GM23338 (cell line): ENCODE results near the gene TXNL4B. TPM values are rescaled to one million over a fixed set of nuclear protein-coding genes. Genes with fewer than 3 reads are reported as not detected.

Source experiments
- ATAC-seq: fragments of 200-7000 bp; cut with Tn5 transposase; 3 replicates; pipeline ENCODE4 v1.9.1; 2020
- DNase-seq: peaks from one replicate; pipeline ENCODE4 v3.0.0-alpha.2; 2015; ENCODE audit warnings: low spot score
- H2AFZ ChIP-seq: fragments of 200-600 bp; sonication (generic); 2 replicates; pipeline ENCODE4 v1.8.0; 2016; ENCODE audit warnings: antibody characterized with exemption, mild to moderate bottlenecking, moderate library complexity
- H3F3A ChIP-seq: fragments of 200-600 bp; sonication (generic); replicated peaks from 2 replicates; pipeline ENCODE4 v1.8.0; 2017; ENCODE audit warnings: antibody characterized with exemption, mixed run types, low read depth
- H3K27ac ChIP-seq: fragments of 200-600 bp; sonication (generic); 2 replicates; pipeline ENCODE4 v1.6.1; 2016; ENCODE audit warnings: low read depth
- H3K27me3 ChIP-seq: fragments of 200-600 bp; sonication (generic); 2 replicates; pipeline ENCODE4 v1.8.0; 2016; ENCODE audit warnings: mild to moderate bottlenecking, mixed run types, moderate library complexity; ENCODE audit not compliant: insufficient read depth
- H3K36me3 ChIP-seq: fragments of 200-600 bp; sonication (generic); 2 replicates; pipeline ENCODE4 v1.8.0; 2016; ENCODE audit warnings: mild to moderate bottlenecking; ENCODE audit not compliant: insufficient read depth
- H3K4me1 ChIP-seq: fragments of 200-600 bp; sonication (generic); 2 replicates; pipeline ENCODE4 v1.8.0; 2016; ENCODE audit warnings: mild to moderate bottlenecking, moderate library complexity; ENCODE audit not compliant: insufficient read depth
- H3K4me2 ChIP-seq: fragments of 200-600 bp; sonication (generic); 2 replicates; pipeline ENCODE4 v1.7.1; 2017; ENCODE audit warnings: mixed run types
- H3K4me3 ChIP-seq: fragments of 200-600 bp; sonication (generic); 2 replicates; pipeline ENCODE4 v1.6.1; 2016; ENCODE audit warnings: mixed run types
- H3K79me2 ChIP-seq: fragments of 200-600 bp; sonication (generic); replicated peaks from 2 replicates; pipeline ENCODE4 v1.8.0; 2017; ENCODE audit warnings: mild to moderate bottlenecking; ENCODE audit not compliant: insufficient read depth
- H3K9me2 ChIP-seq: fragments of 200-600 bp; sonication (generic); 2 replicates; pipeline ENCODE4 v1.8.0; 2017; ENCODE audit not compliant: insufficient read depth
- H4K20me1 ChIP-seq: fragments of 200-600 bp; sonication (generic); replicated peaks from 2 replicates; pipeline ENCODE4 v1.8.0; 2017; ENCODE audit warnings: mild to moderate bottlenecking; ENCODE audit not compliant: insufficient read depth
- H3K27ac Mint-ChIP-seq: 2 replicates; pipeline ENCODE4 v1.8.0; 2020; ENCODE audit warnings: inconsistent platforms, mild to moderate bottlenecking, moderate library complexity, mixed read lengths
- H3K27me3 Mint-ChIP-seq: 3 replicates; pipeline ENCODE4 v1.8.0; 2022; ENCODE audit warnings: low read depth, mild to moderate bottlenecking, moderate library complexity, mixed read lengths, inconsistent platforms; ENCODE audit not compliant: insufficient read depth, poor library complexity
- H3K36me3 Mint-ChIP-seq: 3 replicates; pipeline ENCODE4 v1.8.0; 2021; ENCODE audit warnings: low read depth, mild to moderate bottlenecking, inconsistent platforms, moderate library complexity, mixed read lengths
- H3K4me1 Mint-ChIP-seq: 3 replicates; pipeline ENCODE4 v1.8.0; 2020; ENCODE audit warnings: mild to moderate bottlenecking, inconsistent platforms, mixed read lengths
- H3K4me3 Mint-ChIP-seq: 3 replicates; pipeline ENCODE4 v1.8.0; 2021; ENCODE audit warnings: moderate library complexity, mild to moderate bottlenecking, inconsistent platforms, mixed read lengths
- H3K9me3 Mint-ChIP-seq: 3 replicates; pipeline ENCODE4 v1.8.0; 2020; ENCODE audit warnings: moderate library complexity, mild to moderate bottlenecking, inconsistent platforms, mixed read lengths
- CREB1 ChIP-seq: fragments of 250-450 bp; sonication (Bioruptor Pico); IDR thresholded peaks from 2 replicates; pipeline ENCODE4 v1.5.0; 2020; ENCODE audit warnings: low read depth, mild to moderate bottlenecking, moderate library complexity
- CTCF ChIP-seq, 2 experiments: fragments of 200-600 bp in 1 of 2; sonication (generic) in 1 of 2; conservative IDR thresholded peaks; 2 replicates each; pipeline versions ENCODE4 v1.5.1 to v1.6.1; 2016 to 2017; ENCODE audit warnings: antibody characterized with exemption in 2 of 2, low read depth in 2 of 2, mild to moderate bottlenecking in 2 of 2, moderate library complexity in 1 of 2
- EZH2 ChIP-seq: fragments of 200-600 bp; sonication (generic); IDR thresholded peaks from one replicate; pipeline ENCODE4 v1.8.0; 2017; ENCODE audit warnings: antibody characterized with exemption, mild to moderate bottlenecking, low read depth; ENCODE audit not compliant: unreplicated experiment
- EZH2phosphoT487 ChIP-seq: fragments of 200-600 bp; sonication (generic); IDR thresholded peaks from one replicate; pipeline ENCODE4 v1.8.1; 2018; ENCODE audit warnings: antibody characterized with exemption; ENCODE audit not compliant: unreplicated experiment
- JUNB ChIP-seq: IDR thresholded peaks from one replicate; pipeline ENCODE4 v1.6.1; 2016; ENCODE audit warnings: antibody characterized with exemption; ENCODE audit not compliant: unreplicated experiment
- NANOG ChIP-seq: IDR thresholded peaks from 2 replicates; pipeline ENCODE4 v1.6.1; 2016; ENCODE audit warnings: antibody characterized with exemption, borderline replicate concordance
- POLR2AphosphoS5 ChIP-seq: IDR thresholded peaks from 2 replicates; pipeline ENCODE4 v1.6.1; 2016; ENCODE audit warnings: antibody characterized with exemption, low read depth
- STAT1 ChIP-seq: IDR thresholded peaks from one replicate; pipeline ENCODE4 v1.6.1; 2016; ENCODE audit warnings: antibody characterized with exemption; ENCODE audit not compliant: unreplicated experiment
- ZNF114 ChIP-seq: fragments of 250-450 bp; sonication (Bioruptor Pico); IDR thresholded peaks from 2 replicates; pipeline ENCODE4 v1.5.0; 2020; ENCODE audit warnings: mild to moderate bottlenecking, moderate library complexity
- ZNF331 ChIP-seq: fragments of 250-450 bp; sonication (Bioruptor Pico); IDR thresholded peaks from 2 replicates; pipeline ENCODE4 v1.5.0; 2020; ENCODE audit warnings: low read depth, mild to moderate bottlenecking, moderate library complexity
- polyA plus RNA-seq: library from polyadenylated mRNA; unstranded; fragments of >200 nt; fragmentation: Nextera tagmentation; extraction: Ambion mirVana; gene quantifications from 2 replicates; pipeline ENCODE4 v1.2.1, GENCODE V29; 2016
- total RNA-seq: library from RNA; depleted of rRNA; stranded (reverse); fragments of >200 nt; shearing (Covaris generic); gene quantifications from 2 replicates; pipeline ENCODE4 v1.2.3, GENCODE V29; 2014
- TF ChIP-seq, protein P1 (sequence below): IDR thresholded peaks from one replicate; pipeline ENCODE4 v1.6.1; 2018; ENCODE audit warnings: antibody characterized with exemption; ENCODE audit not compliant: unreplicated experiment
- TF ChIP-seq, protein P2 (sequence below): IDR thresholded peaks from 2 replicates; pipeline ENCODE4 v1.6.1; 2016; ENCODE audit warnings: antibody characterized with exemption
- TF ChIP-seq, protein P3 (sequence below): fragments of 250-450 bp; sonication (Bioruptor Pico); IDR thresholded peaks from 2 replicates; pipeline ENCODE4 v1.5.0; 2020; ENCODE audit warnings: mild to moderate bottlenecking, moderate library complexity

The TXNL4B gene
- total and polyA plus RNA-seq, 2 experiments from 2014 or later: 3.7 to 8.9 TPM

GRCh38 chr16:72124148-72124547, 30.7 kb upstream of the TXNL4B start:
- Mint-ChIP-seq H3K4me3 (no peak overlapping the region), H3K4me1 (peaks cover 17% of the 10 kb centered on the region), H3K27ac (no peak overlapping the region), H3K9me3 (no peaks in the 10 kb centered on the region), H3K36me3 (no peaks in the 10 kb centered on the region), H3K27me3 (peaks cover 12% of the 10 kb centered on the region)
- TF ChIP-seq NANOG (no peak), JUNB (no peak), CTCF (conservative IDR thresholded peaks at IDR 0.05; ENCODE audit: low read depth in 2 of 2) (no peak), EZH2 (no peak), EZH2phosphoT487 (no peak), POLR2AphosphoS5 (no peak), CREB1 (CRISPR knock-in tag) (no peak), ZNF114 (no peak), STAT1 (no peak), ZNF331 (CRISPR knock-in tag) (no peak)
- TF ChIP-seq, protein P1, sequence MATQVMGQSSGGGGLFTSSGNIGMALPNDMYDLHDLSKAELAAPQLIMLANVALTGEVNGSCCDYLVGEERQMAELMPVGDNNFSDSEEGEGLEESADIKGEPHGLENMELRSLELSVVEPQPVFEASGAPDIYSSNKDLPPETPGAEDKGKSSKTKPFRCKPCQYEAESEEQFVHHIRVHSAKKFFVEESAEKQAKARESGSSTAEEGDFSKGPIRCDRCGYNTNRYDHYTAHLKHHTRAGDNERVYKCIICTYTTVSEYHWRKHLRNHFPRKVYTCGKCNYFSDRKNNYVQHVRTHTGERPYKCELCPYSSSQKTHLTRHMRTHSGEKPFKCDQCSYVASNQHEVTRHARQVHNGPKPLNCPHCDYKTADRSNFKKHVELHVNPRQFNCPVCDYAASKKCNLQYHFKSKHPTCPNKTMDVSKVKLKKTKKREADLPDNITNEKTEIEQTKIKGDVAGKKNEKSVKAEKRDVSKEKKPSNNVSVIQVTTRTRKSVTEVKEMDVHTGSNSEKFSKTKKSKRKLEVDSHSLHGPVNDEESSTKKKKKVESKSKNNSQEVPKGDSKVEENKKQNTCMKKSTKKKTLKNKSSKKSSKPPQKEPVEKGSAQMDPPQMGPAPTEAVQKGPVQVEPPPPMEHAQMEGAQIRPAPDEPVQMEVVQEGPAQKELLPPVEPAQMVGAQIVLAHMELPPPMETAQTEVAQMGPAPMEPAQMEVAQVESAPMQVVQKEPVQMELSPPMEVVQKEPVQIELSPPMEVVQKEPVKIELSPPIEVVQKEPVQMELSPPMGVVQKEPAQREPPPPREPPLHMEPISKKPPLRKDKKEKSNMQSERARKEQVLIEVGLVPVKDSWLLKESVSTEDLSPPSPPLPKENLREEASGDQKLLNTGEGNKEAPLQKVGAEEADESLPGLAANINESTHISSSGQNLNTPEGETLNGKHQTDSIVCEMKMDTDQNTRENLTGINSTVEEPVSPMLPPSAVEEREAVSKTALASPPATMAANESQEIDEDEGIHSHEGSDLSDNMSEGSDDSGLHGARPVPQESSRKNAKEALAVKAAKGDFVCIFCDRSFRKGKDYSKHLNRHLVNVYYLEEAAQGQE: no peak
- TF ChIP-seq, protein P2, sequence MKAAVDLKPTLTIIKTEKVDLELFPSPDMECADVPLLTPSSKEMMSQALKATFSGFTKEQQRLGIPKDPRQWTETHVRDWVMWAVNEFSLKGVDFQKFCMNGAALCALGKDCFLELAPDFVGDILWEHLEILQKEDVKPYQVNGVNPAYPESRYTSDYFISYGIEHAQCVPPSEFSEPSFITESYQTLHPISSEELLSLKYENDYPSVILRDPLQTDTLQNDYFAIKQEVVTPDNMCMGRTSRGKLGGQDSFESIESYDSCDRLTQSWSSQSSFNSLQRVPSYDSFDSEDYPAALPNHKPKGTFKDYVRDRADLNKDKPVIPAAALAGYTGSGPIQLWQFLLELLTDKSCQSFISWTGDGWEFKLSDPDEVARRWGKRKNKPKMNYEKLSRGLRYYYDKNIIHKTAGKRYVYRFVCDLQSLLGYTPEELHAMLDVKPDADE: no peak
- TF ChIP-seq, protein P3, sequence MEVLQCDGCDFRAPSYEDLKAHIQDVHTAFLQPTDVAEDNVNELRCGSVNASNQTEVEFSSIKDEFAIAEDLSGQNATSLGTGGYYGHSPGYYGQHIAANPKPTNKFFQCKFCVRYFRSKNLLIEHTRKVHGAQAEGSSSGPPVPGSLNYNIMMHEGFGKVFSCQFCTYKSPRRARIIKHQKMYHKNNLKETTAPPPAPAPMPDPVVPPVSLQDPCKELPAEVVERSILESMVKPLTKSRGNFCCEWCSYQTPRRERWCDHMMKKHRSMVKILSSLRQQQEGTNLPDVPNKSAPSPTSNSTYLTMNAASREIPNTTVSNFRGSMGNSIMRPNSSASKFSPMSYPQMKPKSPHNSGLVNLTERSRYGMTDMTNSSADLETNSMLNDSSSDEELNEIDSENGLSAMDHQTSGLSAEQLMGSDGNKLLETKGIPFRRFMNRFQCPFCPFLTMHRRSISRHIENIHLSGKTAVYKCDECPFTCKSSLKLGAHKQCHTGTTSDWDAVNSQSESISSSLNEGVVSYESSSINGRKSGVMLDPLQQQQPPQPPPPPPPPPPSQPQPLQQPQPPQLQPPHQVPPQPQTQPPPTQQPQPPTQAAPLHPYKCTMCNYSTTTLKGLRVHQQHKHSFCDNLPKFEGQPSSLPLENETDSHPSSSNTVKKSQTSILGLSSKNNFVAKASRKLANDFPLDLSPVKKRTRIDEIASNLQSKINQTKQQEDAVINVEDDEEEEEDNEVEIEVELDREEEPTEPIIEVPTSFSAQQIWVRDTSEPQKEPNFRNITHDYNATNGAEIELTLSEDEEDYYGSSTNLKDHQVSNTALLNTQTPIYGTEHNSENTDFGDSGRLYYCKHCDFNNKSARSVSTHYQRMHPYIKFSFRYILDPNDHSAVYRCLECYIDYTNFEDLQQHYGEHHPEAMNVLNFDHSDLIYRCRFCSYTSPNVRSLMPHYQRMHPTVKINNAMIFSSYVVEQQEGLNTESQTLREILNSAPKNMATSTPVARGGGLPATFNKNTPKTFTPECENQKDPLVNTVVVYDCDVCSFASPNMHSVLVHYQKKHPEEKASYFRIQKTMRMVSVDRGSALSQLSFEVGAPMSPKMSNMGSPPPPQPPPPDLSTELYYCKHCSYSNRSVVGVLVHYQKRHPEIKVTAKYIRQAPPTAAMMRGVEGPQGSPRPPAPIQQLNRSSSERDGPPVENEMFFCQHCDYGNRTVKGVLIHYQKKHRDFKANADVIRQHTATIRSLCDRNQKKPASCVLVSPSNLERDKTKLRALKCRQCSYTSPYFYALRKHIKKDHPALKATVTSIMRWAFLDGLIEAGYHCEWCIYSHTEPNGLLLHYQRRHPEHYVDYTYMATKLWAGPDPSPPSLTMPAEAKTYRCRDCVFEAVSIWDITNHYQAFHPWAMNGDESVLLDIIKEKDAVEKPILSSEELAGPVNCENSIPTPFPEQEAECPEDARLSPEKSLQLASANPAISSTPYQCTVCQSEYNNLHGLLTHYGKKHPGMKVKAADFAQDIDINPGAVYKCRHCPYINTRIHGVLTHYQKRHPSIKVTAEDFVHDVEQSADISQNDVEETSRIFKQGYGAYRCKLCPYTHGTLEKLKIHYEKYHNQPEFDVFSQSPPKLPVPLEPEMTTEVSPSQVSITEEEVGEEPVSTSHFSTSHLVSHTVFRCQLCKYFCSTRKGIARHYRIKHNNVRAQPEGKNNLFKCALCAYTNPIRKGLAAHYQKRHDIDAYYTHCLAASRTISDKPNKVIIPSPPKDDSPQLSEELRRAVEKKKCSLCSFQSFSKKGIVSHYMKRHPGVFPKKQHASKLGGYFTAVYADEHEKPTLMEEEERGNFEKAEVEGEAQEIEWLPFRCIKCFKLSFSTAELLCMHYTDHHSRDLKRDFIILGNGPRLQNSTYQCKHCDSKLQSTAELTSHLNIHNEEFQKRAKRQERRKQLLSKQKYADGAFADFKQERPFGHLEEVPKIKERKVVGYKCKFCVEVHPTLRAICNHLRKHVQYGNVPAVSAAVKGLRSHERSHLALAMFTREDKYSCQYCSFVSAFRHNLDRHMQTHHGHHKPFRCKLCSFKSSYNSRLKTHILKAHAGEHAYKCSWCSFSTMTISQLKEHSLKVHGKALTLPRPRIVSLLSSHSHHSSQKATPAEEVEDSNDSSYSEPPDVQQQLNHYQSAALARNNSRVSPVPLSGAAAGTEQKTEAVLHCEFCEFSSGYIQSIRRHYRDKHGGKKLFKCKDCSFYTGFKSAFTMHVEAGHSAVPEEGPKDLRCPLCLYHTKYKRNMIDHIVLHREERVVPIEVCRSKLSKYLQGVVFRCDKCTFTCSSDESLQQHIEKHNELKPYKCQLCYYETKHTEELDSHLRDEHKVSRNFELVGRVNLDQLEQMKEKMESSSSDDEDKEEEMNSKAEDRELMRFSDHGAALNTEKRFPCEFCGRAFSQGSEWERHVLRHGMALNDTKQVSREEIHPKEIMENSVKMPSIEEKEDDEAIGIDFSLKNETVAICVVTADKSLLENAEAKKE (CRISPR knock-in tag): no peak
- no peaks in the 10 kb centered on the region for H3K27me3 ChIP-seq
- H3K79me2 ChIP-seq: no peaks in the 10 kb centered on the region
- DNase-seq (no peak), ATAC-seq (no peak)
- H4K20me1 ChIP-seq: no peaks in the 10 kb centered on the region
- no peaks in the 10 kb centered on the region for H3K9me2 ChIP-seq
- no peak overlapping the region for H3K4me3 ChIP-seq
- no peaks in the 10 kb centered on the region; the same call in 1 of the 2 replicates for H3K4me1 ChIP-seq
- no peak overlapping the region for H3K4me2 ChIP-seq
- no peak overlapping the region for H3K27ac ChIP-seq
- no peak overlapping the region for H2AFZ ChIP-seq
- no peaks in the 10 kb centered on the region for H3F3A ChIP-seq
- no peaks in the 10 kb centered on the region for H3K36me3 ChIP-seq
